A549 (cell line): Measurements from ENCODE around the gene RAPGEF4. TPM values are rescaled to one million over a fixed set of nuclear protein-coding genes. Genes with fewer than 3 reads are reported as not detected.

Experiments used
- ATAC-seq, 2 experiments: fragments of 200-7000 bp in 1 of 2; fragments of >200 bp in 1 of 2; cut with Nextera tagmentation in 1 of 2; cut with Tn5 transposase in 1 of 2; 3 replicates each; pipeline versions ENCODE4 v1.8.0 to v1.9.1; 2018 to 2020; ENCODE audit warnings: mild to moderate bottlenecking in 1 of 2, moderate library complexity in 1 of 2
- CTCF ChIA-PET: fragments of 300-600 bp; sonication (Branson Sonifier 250); formaldehyde crosslinking; extraction: SDS; loops from one replicate; lab custom pipeline; 2021; ENCODE audit warnings: antibody characterized with exemption, inconsistent platforms; lab: Yijun Ruan, JAX
- POLR2A ChIA-PET: fragments of 350-600 bp; formaldehyde crosslinking; extraction: SDS; loops from one replicate; lab custom pipeline; 2021; ENCODE audit warnings: antibody characterized with exemption, inconsistent platforms; lab: Yijun Ruan, JAX
- DNase-seq, 2 experiments: peaks; one replicate each; pipeline versions ENCODE4 v3.0.0 to v3.0.0-alpha.2; 2011 to 2016; ENCODE audit warnings: low read depth in 1 of 2, low spot score in 1 of 2
- FAIRE-seq: peaks from 2 replicates; lab custom pipeline; 2011; peaks lifted over from hg19 to GRCh38; lab: Jason Lieb, UNC
- H3K27ac ChIP-seq, 2 experiments: fragments of >200 bp; sonication (Bioruptor Twin); formaldehyde crosslinking; 3 replicates each; pipeline ENCODE4 v1.5.1; 2016 to 2017
- H3K4me1 ChIP-seq: fragments of >200 bp; sonication (Bioruptor Twin); formaldehyde crosslinking; 3 replicates; pipeline ENCODE4 v1.6.1; 2016
- H3K4me2 ChIP-seq: fragments of >200 bp; sonication (Bioruptor Twin); formaldehyde crosslinking; 3 replicates; pipeline ENCODE4 v1.6.1; 2016
- H3K4me3 ChIP-seq: fragments of >200 bp; sonication (Bioruptor Twin); formaldehyde crosslinking; 3 replicates; pipeline ENCODE4 v1.5.1; 2016
- H3K9me3 ChIP-seq: fragments of >200 bp; sonication (Bioruptor Twin); formaldehyde crosslinking; 3 replicates; pipeline ENCODE4 v1.6.1; 2016
- CBX8 ChIP-seq: fragments of 200-600 bp; sonication (generic); IDR thresholded peaks from 2 replicates; pipeline ENCODE4 v1.6.1; 2016
- CHD4 ChIP-seq: fragments of 200-600 bp; sonication (generic); IDR thresholded peaks from 2 replicates; pipeline ENCODE4 v1.6.1; 2016; ENCODE audit warnings: antibody characterized with exemption, mild to moderate bottlenecking, borderline replicate concordance
- E2F6 ChIP-seq: IDR thresholded peaks from 2 replicates; pipeline ENCODE4 v1.6.1; 2012; ENCODE audit warnings: low read depth, borderline replicate concordance
- EHMT2 ChIP-seq: fragments of 200-600 bp; sonication (generic); IDR thresholded peaks from 2 replicates; pipeline ENCODE4 v1.6.1; 2016; ENCODE audit warnings: antibody characterized with exemption, low read depth, mild to moderate bottlenecking, moderate library complexity
- ELK1 ChIP-seq: fragments of 150-350 bp; IDR thresholded peaks from 2 replicates; pipeline ENCODE4 v1.6.1; 2014; ENCODE audit warnings: low read depth, mild to moderate bottlenecking, low read length
- FOSB ChIP-seq: fragments of 250-450 bp; sonication (Bioruptor Pico); IDR thresholded peaks from 2 replicates; pipeline ENCODE4 v1.5.0; 2020; ENCODE audit warnings: mild to moderate bottlenecking, moderate library complexity
- FOSL2 ChIP-seq, 2 experiments: fragments of 450-650 bp in 1 of 2; fragments of >200 bp in 1 of 2; sonication (Bioruptor Twin) in 1 of 2; formaldehyde crosslinking; IDR thresholded peaks; 2 replicates each; pipeline versions ENCODE4 v1.5.0 to v1.6.1; 2016 to 2020; ENCODE audit warnings: mild to moderate bottlenecking in 1 of 2, moderate library complexity in 1 of 2
- FOXS1 ChIP-seq: fragments of 250-450 bp; sonication (Bioruptor Pico); IDR thresholded peaks from 2 replicates; pipeline ENCODE4 v1.5.0; 2020; ENCODE audit warnings: mild to moderate bottlenecking, moderate library complexity
- HDAC2 ChIP-seq: fragments of 200-600 bp; sonication (generic); IDR thresholded peaks from 2 replicates; pipeline ENCODE4 v1.6.1; 2016
- HMGXB4 ChIP-seq: fragments of 250-450 bp; sonication (Bioruptor Pico); IDR thresholded peaks from 2 replicates; pipeline ENCODE4 v1.5.0; 2021; ENCODE audit warnings: mild to moderate bottlenecking, moderate library complexity, borderline replicate concordance
- HOXA7 ChIP-seq: fragments of 250-450 bp; sonication (Bioruptor Pico); IDR thresholded peaks from 2 replicates; pipeline ENCODE4 v1.5.0; 2020; ENCODE audit warnings: mild to moderate bottlenecking, moderate library complexity
- HOXB13 ChIP-seq: fragments of 250-450 bp; sonication (Bioruptor Pico); IDR thresholded peaks from 2 replicates; pipeline ENCODE4 v1.5.0; 2020; ENCODE audit warnings: low read depth, mild to moderate bottlenecking, moderate library complexity
- JUN ChIP-seq, 2 experiments: fragments of >200 bp; sonication (Bioruptor Twin); formaldehyde crosslinking; IDR thresholded peaks; 2 replicates in 1 of 2; 3 replicates in 1 of 2; pipeline ENCODE4 v1.6.1; 2016 to 2017
- KDM1A ChIP-seq: fragments of 200-600 bp; sonication (generic); IDR thresholded peaks from 2 replicates; pipeline ENCODE4 v1.6.1; 2016; ENCODE audit warnings: low read depth, mild to moderate bottlenecking
- POLR2A ChIP-seq: IDR thresholded peaks from 2 replicates; pipeline ENCODE4 v1.6.1; 2012; ENCODE audit warnings: mild to moderate bottlenecking, low read length
- POLR2AphosphoS2 ChIP-seq: conservative IDR thresholded peaks from 2 replicates; pipeline ENCODE4 v1.6.1; 2012; ENCODE audit warnings: low read length, improper control_type of control experiment, inconsistent platforms
- RAD21 ChIP-seq, 2 experiments: fragments of >200 bp in 1 of 2; sonication (Bioruptor Twin) in 1 of 2; formaldehyde crosslinking in 1 of 2; IDR thresholded peaks in 1 of 2; conservative IDR thresholded peaks in 1 of 2; 2 replicates in 1 of 2; 3 replicates in 1 of 2; pipeline ENCODE4 v1.6.1; 2012 to 2018; ENCODE audit warnings: inconsistent platforms in 1 of 2
- SREBF2 ChIP-seq: fragments of 450-650 bp; IDR thresholded peaks from 2 replicates; pipeline ENCODE4 v1.6.1; 2014; ENCODE audit warnings: mild to moderate bottlenecking, moderate library complexity
- USF2 ChIP-seq: fragments of 450-650 bp; IDR thresholded peaks from 2 replicates; pipeline ENCODE4 v1.6.1; 2014; ENCODE audit warnings: antibody characterized with exemption
- ZC3H11A ChIP-seq: fragments of 450-650 bp; IDR thresholded peaks from 2 replicates; pipeline ENCODE4 v1.6.1; 2014; ENCODE audit warnings: antibody characterized with exemption, mild to moderate bottlenecking
- WGBS: methylation state at CpG from one replicate; pipeline ENCODE4 v1.1.6; 2017; ENCODE audit errors: missing lambda C conversion rate; 5-methylcytosine and 5-hydroxymethylcytosine counted together
- polyA plus RNA-seq, 4 experiments: library from polyadenylated mRNA; depleted of rRNA in 3 of 4; stranded (reverse); fragments of >200 nt; fragmentation: RNase III in 1 of 4; extraction: RNeasy Plus Mini Kit Qiagen cat#74134 plus additional on column Dnase treatment in 1 of 4; gene quantifications; 2 replicates in 3 of 4; 3 replicates in 1 of 4; pipeline ENCODE4 v1.2.3, GENCODE V29; 2011 to 2017
- TF ChIP-seq, protein P1 (sequence below): fragments of >200 bp; sonication (Bioruptor Twin); formaldehyde crosslinking; IDR thresholded peaks from 2 replicates; pipeline ENCODE4 v1.6.1; 2016
- TF ChIP-seq, protein P2 (sequence below): fragments of 250-450 bp; sonication (Bioruptor Pico); IDR thresholded peaks from 2 replicates; pipeline ENCODE4 v1.5.0; 2020; ENCODE audit warnings: low read depth, mild to moderate bottlenecking, moderate library complexity
- TF ChIP-seq, protein P3 (sequence below): fragments of 200-600 bp; sonication (generic); IDR thresholded peaks from 2 replicates; pipeline ENCODE4 v1.6.1; 2016; ENCODE audit warnings: antibody characterized with exemption, mild to moderate bottlenecking, moderate library complexity
- TF ChIP-seq, protein P4 (sequence below): IDR thresholded peaks from 2 replicates; pipeline ENCODE4 v1.6.1; 2012

Gene RAPGEF4
- polyA plus RNA-seq, 2 of the 4 experiments (the other 2 are of a cell fraction), result 0.18 to 1.1 TPM

DNA sequence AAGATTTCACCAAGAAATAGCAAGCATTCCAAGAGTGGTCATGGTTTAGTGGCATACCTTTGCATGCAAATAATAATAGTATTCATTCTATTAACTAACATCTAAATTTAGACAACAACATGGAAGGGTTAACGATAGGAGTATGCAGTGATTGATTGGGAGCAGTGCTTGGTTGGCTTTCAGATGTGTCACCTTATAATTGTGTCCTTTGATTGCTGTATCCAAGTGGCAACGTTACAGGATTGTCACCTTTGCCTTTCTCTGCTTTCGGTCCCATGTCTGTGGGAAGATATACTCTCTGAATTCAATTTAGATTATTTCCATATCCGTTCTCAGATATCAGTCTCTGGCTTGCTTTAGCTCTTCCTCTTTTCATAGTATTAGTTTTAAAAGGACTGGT lies 187.2 kb downstream of the RAPGEF4 start:
- Histone ChIP-seq H3K9me3 (no peaks in the 10 kb centered on the region), H3K4me1 (peaks cover 12% of the 10 kb centered on the region), H3K27ac (no peak overlapping the region), H3K4me2 (no peak overlapping the region), H3K4me3 (no peak overlapping the region)
- POLR2A ChIA-PET, result no interaction called here
- CTCF ChIA-PET, result interaction anchor here (1.7 to 6.9 kb wide), 2 partner anchors 9 to 116 kb away, joined by 10 to 46 read pairs; no protein-coding TSS in a partner anchor
- DNase-seq, result no peak
- FAIRE-seq, result no peak
- ATAC-seq, result no peak
- TF ChIP-seq ELK1, result no peak
- no peak for TF ChIP-seq CBX8
- TF ChIP-seq CHD4, result no peak
- TF ChIP-seq, protein P1, sequence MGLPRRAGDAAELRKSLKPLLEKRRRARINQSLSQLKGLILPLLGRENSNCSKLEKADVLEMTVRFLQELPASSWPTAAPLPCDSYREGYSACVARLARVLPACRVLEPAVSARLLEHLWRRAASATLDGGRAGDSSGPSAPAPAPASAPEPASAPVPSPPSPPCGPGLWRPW, result no peak
- no peak for TF ChIP-seq HDAC2
- TF ChIP-seq HOXB13 (CRISPR knock-in tag), result no peak
- no peak for TF ChIP-seq POLR2AphosphoS2
- TF ChIP-seq, protein P2, sequence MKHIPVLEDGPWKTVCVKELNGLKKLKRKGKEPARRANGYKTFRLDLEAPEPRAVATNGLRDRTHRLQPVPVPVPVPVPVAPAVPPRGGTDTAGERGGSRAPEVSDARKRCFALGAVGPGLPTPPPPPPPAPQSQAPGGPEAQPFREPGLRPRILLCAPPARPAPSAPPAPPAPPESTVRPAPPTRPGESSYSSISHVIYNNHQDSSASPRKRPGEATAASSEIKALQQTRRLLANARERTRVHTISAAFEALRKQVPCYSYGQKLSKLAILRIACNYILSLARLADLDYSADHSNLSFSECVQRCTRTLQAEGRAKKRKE (CRISPR knock-in tag), result no peak
- no peak for TF ChIP-seq JUN (IDR thresholded peaks at IDR 0.05)
- no peak for TF ChIP-seq RAD21 (conservative IDR thresholded peaks at IDR 0.05 in 1 of 2, IDR thresholded peaks at IDR 0.05 in 1 of 2)
- TF ChIP-seq EHMT2, result no peak
- no peak for TF ChIP-seq KDM1A
- no peak for TF ChIP-seq FOXS1 (CRISPR knock-in tag)
- no peak for TF ChIP-seq E2F6
- no peak for TF ChIP-seq POLR2A
- no peak for TF ChIP-seq FOSL2 (IDR thresholded peaks at IDR 0.05)
- no peak for TF ChIP-seq FOSL2 (CRISPR knock-in tag; IDR thresholded peaks at IDR 0.05)
- no peak for TF ChIP-seq SREBF2
- no peak for TF ChIP-seq USF2
- 73% methylated on average over 4 of the region's 4 CpGs for WGBS

GRCh38 chr2:172924097-172924660 lies 188.5 kb downstream of the RAPGEF4 start:
- Histone ChIP-seq H3K4me2 (no peak overlapping the region), H3K4me3 (no peak overlapping the region), H3K4me1 (peaks cover 14% of the 10 kb centered on the region), H3K9me3 (no peaks in the 10 kb centered on the region), H3K27ac (no peak overlapping the region)
- ChIA-PET POLR2A (no interaction called here), CTCF (interaction anchor here (0.8 to 6.9 kb wide), 7 partner anchors 8 to 118 kb away, joined by 3 to 46 read pairs (median 3); no protein-coding TSS in a partner anchor)
- TF ChIP-seq HMGXB4 (CRISPR knock-in tag) (no peak), ZC3H11A (no peak), HOXA7 (no peak), KDM1A (no peak), JUN (IDR thresholded peaks at IDR 0.05) (no peak), FOSB (CRISPR knock-in tag) (no peak), POLR2A (no peak)
- TF ChIP-seq, protein P3, sequence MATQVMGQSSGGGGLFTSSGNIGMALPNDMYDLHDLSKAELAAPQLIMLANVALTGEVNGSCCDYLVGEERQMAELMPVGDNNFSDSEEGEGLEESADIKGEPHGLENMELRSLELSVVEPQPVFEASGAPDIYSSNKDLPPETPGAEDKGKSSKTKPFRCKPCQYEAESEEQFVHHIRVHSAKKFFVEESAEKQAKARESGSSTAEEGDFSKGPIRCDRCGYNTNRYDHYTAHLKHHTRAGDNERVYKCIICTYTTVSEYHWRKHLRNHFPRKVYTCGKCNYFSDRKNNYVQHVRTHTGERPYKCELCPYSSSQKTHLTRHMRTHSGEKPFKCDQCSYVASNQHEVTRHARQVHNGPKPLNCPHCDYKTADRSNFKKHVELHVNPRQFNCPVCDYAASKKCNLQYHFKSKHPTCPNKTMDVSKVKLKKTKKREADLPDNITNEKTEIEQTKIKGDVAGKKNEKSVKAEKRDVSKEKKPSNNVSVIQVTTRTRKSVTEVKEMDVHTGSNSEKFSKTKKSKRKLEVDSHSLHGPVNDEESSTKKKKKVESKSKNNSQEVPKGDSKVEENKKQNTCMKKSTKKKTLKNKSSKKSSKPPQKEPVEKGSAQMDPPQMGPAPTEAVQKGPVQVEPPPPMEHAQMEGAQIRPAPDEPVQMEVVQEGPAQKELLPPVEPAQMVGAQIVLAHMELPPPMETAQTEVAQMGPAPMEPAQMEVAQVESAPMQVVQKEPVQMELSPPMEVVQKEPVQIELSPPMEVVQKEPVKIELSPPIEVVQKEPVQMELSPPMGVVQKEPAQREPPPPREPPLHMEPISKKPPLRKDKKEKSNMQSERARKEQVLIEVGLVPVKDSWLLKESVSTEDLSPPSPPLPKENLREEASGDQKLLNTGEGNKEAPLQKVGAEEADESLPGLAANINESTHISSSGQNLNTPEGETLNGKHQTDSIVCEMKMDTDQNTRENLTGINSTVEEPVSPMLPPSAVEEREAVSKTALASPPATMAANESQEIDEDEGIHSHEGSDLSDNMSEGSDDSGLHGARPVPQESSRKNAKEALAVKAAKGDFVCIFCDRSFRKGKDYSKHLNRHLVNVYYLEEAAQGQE, result no peak
- TF ChIP-seq, protein P4, sequence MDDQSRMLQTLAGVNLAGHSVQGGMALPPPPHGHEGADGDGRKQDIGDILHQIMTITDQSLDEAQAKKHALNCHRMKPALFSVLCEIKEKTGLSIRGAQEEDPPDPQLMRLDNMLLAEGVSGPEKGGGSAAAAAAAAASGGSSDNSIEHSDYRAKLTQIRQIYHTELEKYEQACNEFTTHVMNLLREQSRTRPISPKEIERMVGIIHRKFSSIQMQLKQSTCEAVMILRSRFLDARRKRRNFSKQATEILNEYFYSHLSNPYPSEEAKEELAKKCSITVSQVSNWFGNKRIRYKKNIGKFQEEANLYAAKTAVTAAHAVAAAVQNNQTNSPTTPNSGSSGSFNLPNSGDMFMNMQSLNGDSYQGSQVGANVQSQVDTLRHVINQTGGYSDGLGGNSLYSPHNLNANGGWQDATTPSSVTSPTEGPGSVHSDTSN, result no peak
- FAIRE-seq (no peak), ATAC-seq (no peak), DNase-seq (no peak)
- 87% methylated on average over 4 of the region's 4 CpGs for WGBS
